NCI-H345 treated with DMSO at 0.1 percent for 48 hours (cell line): Measurements from ENCODE around the gene BNIP2.

Experiments
- DNase-seq: peaks from one replicate; lab custom pipeline; 2025; ENCODE audit not compliant: unreplicated experiment; lab: John Stamatoyannopoulos, UW

The BNIP2 gene

DNA sequence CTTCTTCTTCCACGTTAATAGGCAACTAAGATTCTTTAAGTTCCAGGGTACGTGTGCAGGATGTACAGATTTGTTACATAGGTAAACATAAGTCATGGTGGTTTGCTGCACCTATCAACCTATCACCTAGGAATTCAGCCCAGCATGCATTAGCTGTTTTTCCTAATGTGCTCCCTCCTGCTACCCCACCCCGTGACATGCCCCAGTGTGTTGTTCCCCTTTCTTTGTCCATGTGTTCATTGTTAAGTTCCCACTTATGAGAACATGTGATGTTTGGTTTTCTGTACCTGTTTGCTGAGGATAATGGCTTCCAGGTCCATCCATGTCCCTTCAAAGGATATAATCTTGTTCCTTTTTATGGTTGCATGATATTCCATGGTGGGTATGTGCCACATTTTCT lies 52.9 kb downstream of the BNIP2 start:
- DNase-seq = no peak

DNA sequence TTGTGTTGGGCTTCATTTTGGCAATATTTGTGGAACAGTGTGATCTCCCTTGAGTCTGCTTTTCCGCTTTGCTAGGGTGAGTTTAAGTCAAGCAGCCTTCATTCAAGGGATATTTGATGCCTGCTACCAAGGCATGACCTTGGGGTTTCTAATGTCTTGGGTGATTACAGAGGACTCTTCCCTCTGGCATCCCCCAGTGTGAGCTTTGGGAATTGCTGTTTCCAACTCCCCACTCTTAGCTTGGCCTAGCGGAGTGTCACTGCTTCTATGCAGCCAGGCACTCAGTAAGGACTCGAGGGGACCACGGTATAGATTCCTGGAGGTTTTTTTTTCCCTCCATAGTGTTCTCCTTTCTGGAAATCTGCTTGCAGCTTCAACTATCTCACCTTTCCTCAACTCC lies 56.4 kb downstream of the BNIP2 start:
- no peak for DNase-seq

DNA sequence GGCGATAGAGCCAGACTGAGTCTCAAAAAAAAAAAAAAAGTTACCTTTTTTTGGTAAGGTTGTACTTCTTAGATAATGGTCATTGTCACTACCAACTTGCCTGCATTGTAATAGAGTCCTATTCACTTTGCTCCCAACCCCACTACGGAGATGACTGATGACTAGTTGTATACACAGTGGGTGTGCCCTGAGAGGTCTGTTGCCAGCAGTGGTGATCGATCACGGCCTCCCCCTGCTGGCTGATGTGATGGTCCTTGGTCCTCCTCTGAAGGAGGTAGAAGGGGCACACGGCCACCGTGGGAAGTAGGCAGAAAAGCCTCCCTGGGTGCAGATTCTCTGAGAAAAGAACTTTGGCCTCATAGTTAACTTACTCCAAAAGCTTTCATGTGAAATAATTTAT lies 66.8 kb downstream of the BNIP2 start:
- no peak for DNase-seq

DNA sequence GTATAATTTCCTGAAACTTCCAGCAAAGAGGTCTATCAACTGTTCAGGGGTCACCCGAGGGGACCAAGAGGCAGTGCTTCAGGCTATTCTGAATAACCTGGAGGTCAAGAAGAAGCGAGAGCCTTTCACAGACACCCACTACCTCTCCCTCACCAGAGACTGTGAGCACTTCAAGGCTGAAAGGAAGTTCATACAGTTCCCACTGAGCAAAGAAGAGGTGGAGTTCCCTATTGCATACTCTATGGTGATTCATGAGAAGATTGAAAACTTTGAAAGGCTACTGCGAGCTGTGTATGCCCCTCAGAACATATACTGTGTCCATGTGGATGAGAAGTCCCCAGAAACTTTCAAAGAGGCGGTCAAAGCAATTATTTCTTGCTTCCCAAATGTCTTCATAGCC lies 70.7 kb downstream of the BNIP2 start:
- DNase-seq = no peak

DNA sequence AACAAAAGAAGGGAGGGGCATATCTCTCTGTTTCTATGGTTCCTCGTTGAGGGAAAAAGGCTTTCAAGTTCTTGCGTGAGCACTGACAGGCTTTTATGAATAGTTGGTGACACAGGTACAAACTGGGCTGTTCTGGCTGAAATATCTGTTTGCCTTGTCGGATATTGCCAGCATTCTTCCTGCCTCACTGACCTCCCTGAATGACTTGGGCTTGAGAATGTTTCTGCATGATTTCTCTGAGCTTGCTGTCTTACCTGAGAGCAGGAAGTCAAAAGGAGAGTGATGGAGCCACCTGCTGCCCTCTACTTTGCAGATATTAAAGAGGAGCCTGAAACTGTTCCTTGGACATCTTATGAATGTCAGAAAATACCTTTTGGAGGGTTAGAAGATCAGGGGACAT lies 72.7 kb downstream of the BNIP2 start:
- no peak for DNase-seq

DNA sequence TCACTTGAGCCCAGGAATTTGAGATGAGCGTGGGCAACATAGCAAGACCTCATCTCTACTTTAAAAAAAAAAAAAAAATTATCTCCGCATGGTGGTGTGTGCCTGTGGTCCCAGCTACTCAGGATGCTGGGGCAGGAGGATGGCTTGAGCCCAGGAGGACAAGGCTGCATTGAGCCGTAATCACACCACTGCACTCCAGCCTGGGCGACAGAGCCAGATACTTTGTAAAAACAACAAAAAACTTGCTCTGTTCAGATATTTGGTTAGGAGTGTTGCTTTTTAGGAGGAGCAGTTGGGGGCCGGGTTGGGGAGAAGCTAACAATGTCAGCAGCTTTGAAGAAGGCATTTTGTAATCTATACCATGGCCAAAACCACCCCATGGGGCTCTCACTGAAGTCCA lies 73.5 kb downstream of the BNIP2 start:
- no peak for DNase-seq

DNA sequence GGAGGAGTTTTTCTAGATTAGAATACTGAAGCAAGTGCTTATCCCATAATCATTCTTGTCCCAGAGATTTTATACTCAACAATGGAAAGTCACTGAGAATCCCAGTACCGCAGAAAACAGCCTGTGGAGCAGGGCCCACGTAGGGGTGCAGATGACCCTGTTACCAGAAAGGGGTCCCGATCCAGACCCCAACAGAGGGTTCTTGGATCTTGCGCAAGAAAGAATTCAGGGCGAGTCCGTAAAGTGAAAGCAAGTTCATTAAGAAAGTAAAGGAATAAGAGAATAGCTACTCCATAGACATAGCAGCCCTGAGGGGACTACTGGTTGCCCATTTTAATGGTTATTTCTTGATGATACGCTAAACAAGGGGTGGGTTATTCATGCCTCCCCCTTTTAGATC lies 75.0 kb downstream of the BNIP2 start:
- no peak for DNase-seq

DNA sequence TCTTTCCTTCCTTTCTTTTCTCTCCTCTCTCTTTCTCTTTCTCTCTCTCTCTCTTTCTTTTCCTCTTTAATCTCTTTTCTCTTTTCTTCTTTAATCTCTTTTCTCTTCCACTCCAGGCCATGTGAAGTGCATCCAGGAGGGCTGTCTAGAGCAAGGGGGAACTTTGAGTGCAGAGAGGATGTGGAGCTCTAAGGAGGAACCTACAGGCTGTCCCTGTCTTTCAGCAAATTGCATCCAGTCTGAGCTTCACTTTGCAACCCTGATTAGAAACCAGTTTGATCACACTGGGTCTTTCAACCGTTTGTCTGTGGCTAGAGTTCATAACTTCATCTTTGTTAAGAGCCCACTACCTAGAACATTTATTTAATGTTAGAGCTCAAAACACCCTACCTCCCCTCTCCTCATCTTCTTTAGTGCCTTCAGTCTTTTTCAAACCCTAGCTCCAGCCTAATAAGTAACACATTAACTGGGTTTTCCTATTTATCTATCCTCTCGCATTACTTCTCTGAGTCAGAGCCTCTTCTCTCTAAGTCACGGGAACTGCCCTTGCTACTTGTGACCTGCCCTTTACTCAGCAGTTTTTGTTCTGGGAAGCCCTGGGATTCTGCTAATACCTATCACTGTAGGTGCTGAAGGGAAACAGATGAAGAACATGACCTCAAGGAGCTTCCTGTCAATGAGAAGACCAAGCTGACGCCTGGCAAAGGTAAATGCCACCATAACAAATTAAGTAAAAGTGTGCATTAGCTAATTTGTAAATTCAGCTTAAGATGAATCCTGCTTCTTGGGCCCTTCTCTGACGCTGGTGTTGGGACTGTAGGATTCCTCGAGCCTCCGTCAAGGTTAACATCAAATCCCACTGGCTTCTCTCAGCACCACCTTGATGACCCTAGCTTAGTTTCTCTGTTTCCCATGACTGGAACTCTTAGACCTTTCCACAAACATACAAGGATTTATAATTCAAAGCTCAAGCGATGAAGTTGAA lies 77.6 kb downstream of the BNIP2 start, which contains the start of gene GCNT3:
Gene GCNT3, plus strand, starts transcription at position 508 of the 985 bp plus-strand sequence. CDS start 6,456 bp downstream, outside the sequence.
- DNase-seq = no peak

DNA sequence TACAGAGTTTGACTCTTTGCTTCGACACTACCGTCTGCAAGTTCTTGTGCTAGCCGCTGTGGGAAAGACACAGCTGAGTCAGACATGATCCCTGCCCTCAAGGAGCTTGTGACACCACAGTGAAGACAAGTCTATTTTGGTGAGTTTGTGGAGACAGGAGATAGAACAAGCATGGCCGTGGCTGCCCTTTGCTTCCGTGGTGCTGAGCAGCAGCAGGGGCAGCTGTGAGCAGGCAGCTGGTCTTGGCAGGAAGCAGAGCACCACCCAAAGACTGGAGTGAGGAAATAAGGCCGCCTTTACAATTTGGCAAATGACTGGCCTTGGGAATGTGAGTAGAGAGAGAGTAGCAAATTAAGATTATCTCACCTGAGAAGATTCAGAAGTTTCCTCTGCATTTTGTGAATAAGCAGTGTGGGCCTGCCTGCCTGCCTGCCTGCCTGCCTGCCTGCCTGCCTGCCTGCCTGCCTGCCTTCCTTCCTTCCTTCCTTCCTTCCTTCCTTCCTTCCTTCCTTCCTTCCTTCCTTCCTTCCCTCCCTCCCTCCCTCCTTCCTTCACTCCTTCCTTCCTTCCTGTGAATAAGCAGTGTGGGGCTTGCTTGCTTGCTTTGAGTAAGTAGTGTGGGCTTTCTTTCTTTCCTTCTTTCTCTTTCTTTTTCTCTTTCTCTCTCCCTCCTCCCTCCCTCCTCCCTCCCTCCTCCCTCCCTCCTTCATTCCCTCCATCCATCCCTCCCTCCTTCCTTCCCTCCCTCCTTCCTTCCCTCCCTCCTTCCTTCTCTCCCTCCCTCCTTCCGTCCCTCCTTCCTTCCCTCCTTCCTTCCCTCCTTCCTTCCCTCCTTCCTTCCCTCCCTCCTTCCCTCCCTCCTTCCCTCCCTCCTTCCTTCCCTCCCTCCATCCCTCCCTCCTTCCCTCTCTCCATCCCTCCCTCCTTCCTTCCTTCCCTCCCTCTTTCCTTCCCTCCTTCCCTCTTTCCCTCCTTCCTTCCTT lies 79.1 kb downstream of the BNIP2 start:
- DNase-seq = no peak
